Mesodermal cell (in vitro differentiated cells): ENCODE measurements around the gene NME3. TPM values are rescaled to one million over a fixed set of nuclear protein-coding genes. Genes with fewer than 3 reads are reported as not detected.
A peak's percentile ranks its signal among the peaks of the same experiment; 100 is the strongest.

Experiments used
- H3K27ac ChIP-seq: 2 replicates; pipeline ENCODE4 v1.7.0; 2013; ENCODE audit warnings: mild to moderate bottlenecking, low read depth, low read length, moderate library complexity; ENCODE audit not compliant: severe bottlenecking
- H3K36me3 ChIP-seq: 2 replicates; pipeline ENCODE4 v1.7.1; 2013; ENCODE audit warnings: mild to moderate bottlenecking, low read length, moderate library complexity; ENCODE audit not compliant: control insufficient read depth, insufficient read depth
- H3K4me1 ChIP-seq: one replicate; pipeline ENCODE4 v1.7.1; 2013; ENCODE audit warnings: mild to moderate bottlenecking, low read length; ENCODE audit not compliant: insufficient read depth, control insufficient read depth, poor library complexity, severe bottlenecking
- H3K4me3 ChIP-seq: 2 replicates; pipeline ENCODE4 v1.7.0; 2013; ENCODE audit warnings: low read length, control low read depth, mild to moderate bottlenecking; ENCODE audit not compliant: insufficient read depth, poor library complexity, severe bottlenecking; ENCODE audit errors: extremely low read depth
- H3K9me3 ChIP-seq: 2 replicates; pipeline ENCODE4 v1.7.1; 2013; ENCODE audit warnings: mild to moderate bottlenecking, low read length, moderate library complexity; ENCODE audit not compliant: control insufficient read depth
- WGBS, 2 experiments: methylation state at CpG; one replicate each; pipeline ENCODE4 v1.1.5; 2013; ENCODE audit warnings: missing lambda C conversion rate in 2 of 2; ENCODE audit not compliant: insufficient coverage in 2 of 2; 5-methylcytosine and 5-hydroxymethylcytosine counted together
- polyA plus RNA-seq, 2 experiments: library from polyadenylated mRNA; stranded (reverse); fragments of 50-300 nt; gene quantifications; one replicate each; pipeline ENCODE4 v1.2.3, GENCODE V29; 2013

NME3 gene
- 28.4 TPM for polyA plus RNA-seq (2013, experiment 1 of 2)
- 25.1 TPM for polyA plus RNA-seq (2013, experiment 2 of 2)

GRCh38 chr16:1771188-1771863 lies at the start of gene NME3:
NME3 (minus strand) TSS chr16:1771543; CDS start chr16:1771534, 9 bp downstream.
- Histone ChIP-seq H3K36me3 (peaks cover 37% of the 10 kb centered on the region), H3K4me1 (peaks cover 8% of the 10 kb centered on the region), H3K4me3 (peak within 1 kb of the TSS; percentile 88), H3K9me3 (no peaks in the 10 kb centered on the region), H3K27ac (peak within 1 kb of the TSS; percentile 10)
- WGBS, 2 experiments, result 1% methylated on average over 47 to 50 of the region's 79 CpGs

GRCh38 chr16:1820946-1821290 lies 49.6 kb upstream of the NME3 start:
- Histone ChIP-seq H3K4me3 (no peak overlapping the region), H3K27ac (no peak overlapping the region), H3K4me1 (no peaks in the 10 kb centered on the region), H3K9me3 (no peaks in the 10 kb centered on the region), H3K36me3 (peaks cover 35% of the 10 kb centered on the region)
- WGBS, 2 experiments, result 93 to 97% methylated on average over 12 of the region's 12 CpGs

GRCh38 chr16:1820096-1820945 lies 49.0 kb upstream of the NME3 start:
- H3K36me3 ChIP-seq, result peaks cover 35% of the 10 kb centered on the region
- WGBS, 2 experiments, result 90 to 94% methylated on average over 15 to 19 of the region's 25 CpGs

GRCh38 chr16:1819611-1820010 lies 48.3 kb upstream of the NME3 start:
- no peaks in the 10 kb centered on the region for H3K9me3 ChIP-seq
- peaks cover 35% of the 10 kb centered on the region for H3K36me3 ChIP-seq
- H3K4me3 ChIP-seq, result no peak overlapping the region
- no peaks in the 10 kb centered on the region for H3K4me1 ChIP-seq
- 89 to 95% methylated on average over 10 to 11 of the region's 15 CpGs for WGBS, 2 experiments
- no peak overlapping the region for H3K27ac ChIP-seq

More at GRCh38 chr16:1820096-1820945, 49.0 kb upstream of the NME3 start:
- Histone ChIP-seq H3K9me3 (no peaks in the 10 kb centered on the region), H3K4me3 (no peak overlapping the region), H3K4me1 (no peaks in the 10 kb centered on the region), H3K27ac (no peak overlapping the region)

GRCh38 chr16:1818873-1819525 lies 47.7 kb upstream of the NME3 start:
- Histone ChIP-seq H3K36me3 (peaks cover 39% of the 10 kb centered on the region), H3K4me3 (no peak overlapping the region), H3K27ac (no peak overlapping the region), H3K4me1 (no peaks in the 10 kb centered on the region), H3K9me3 (no peaks in the 10 kb centered on the region)
- WGBS, 2 experiments, result 97% methylated on average over 28 to 34 of the region's 35 CpGs

- Histone ChIP-seq H3K4me3 (no peak overlapping the region), H3K36me3 (peaks cover 44% of the 10 kb centered on the region), H3K27ac (no peak overlapping the region), H3K4me1 (no peaks in the 10 kb centered on the region), H3K9me3 (no peaks in the 10 kb centered on the region)
- 95% methylated on average over 21 to 27 of the region's 27 CpGs for WGBS, 2 experiments
Observed at GRCh38 chr16:1818204-1818872, 47.0 kb upstream of the NME3 start.

GRCh38 chr16:1817716-1818115 lies 46.4 kb upstream of the NME3 start:
- H3K36me3 ChIP-seq, result peaks cover 41% of the 10 kb centered on the region

GRCh38 chr16:1817276-1817589 lies 45.9 kb upstream of the NME3 start:
- H3K4me3 ChIP-seq, result no peak overlapping the region
- 87 to 99% methylated on average over 4 to 8 of the region's 9 CpGs for WGBS, 2 experiments
- H3K27ac ChIP-seq, result no peak overlapping the region
- H3K9me3 ChIP-seq, result no peaks in the 10 kb centered on the region
- peaks cover 37% of the 10 kb centered on the region for H3K36me3 ChIP-seq
- H3K4me1 ChIP-seq, result no peaks in the 10 kb centered on the region

More at GRCh38 chr16:1817716-1818115, 46.4 kb upstream of the NME3 start:
- no peak overlapping the region for H3K4me3 ChIP-seq
- H3K4me1 ChIP-seq, result no peaks in the 10 kb centered on the region
- 90 to 97% methylated on average over 15 to 17 of the region's 17 CpGs for WGBS, 2 experiments
- H3K27ac ChIP-seq, result no peak overlapping the region
- no peaks in the 10 kb centered on the region for H3K9me3 ChIP-seq

GRCh38 chr16:1816396-1817275 lies 45.3 kb upstream of the NME3 start:
- Histone ChIP-seq H3K9me3 (no peaks in the 10 kb centered on the region), H3K36me3 (peaks cover 34% of the 10 kb centered on the region), H3K27ac (no peak overlapping the region), H3K4me1 (no peaks in the 10 kb centered on the region), H3K4me3 (no peak overlapping the region)
- WGBS, 2 experiments, result 96% methylated on average over 30 to 39 of the region's 40 CpGs

- 92 to 94% methylated on average over 6 to 11 of the region's 11 CpGs for WGBS, 2 experiments
- Histone ChIP-seq H3K27ac (no peak overlapping the region), H3K4me1 (no peaks in the 10 kb centered on the region), H3K36me3 (peaks cover 34% of the 10 kb centered on the region), H3K4me3 (no peak overlapping the region), H3K9me3 (no peaks in the 10 kb centered on the region)
Observed at GRCh38 chr16:1815461-1815860, 44.1 kb upstream of the NME3 start.
